GM10847 (cell line): ENCODE measurements around the gene JAKMIP1.

ENCODE experiments used
- POLR2A ChIP-seq: IDR thresholded peaks from 2 replicates; pipeline ENCODE4 v1.6.1; 2011; ENCODE audit not compliant: insufficient read length; ENCODE audit errors: extremely low read depth

The JAKMIP1 gene

GRCh38 chr4:6198278-6198677 lies 2.1 kb downstream of the JAKMIP1 start:
- no peak for TF ChIP-seq POLR2A

- no peak for TF ChIP-seq POLR2A
Observed at GRCh38 chr4:6197433-6198174, 2.7 kb downstream of the JAKMIP1 start.

GRCh38 chr4:6196871-6197270 lies 3.5 kb downstream of the JAKMIP1 start:
- TF ChIP-seq POLR2A: no peak

GRCh38 chr4:6196324-6196723 lies 4.0 kb downstream of the JAKMIP1 start:
- TF ChIP-seq POLR2A: no peak

GRCh38 chr4:6195602-6196319 lies 4.6 kb downstream of the JAKMIP1 start:
- TF ChIP-seq POLR2A: no peak

- TF ChIP-seq POLR2A: no peak
Observed at GRCh38 chr4:6194458-6195195, 5.7 kb downstream of the JAKMIP1 start.

GRCh38 chr4:6193399-6193798 lies 7.0 kb downstream of the JAKMIP1 start:
- TF ChIP-seq POLR2A: no peak

- TF ChIP-seq POLR2A: no peak
Observed at GRCh38 chr4:6192245-6192644, 8.1 kb downstream of the JAKMIP1 start.

- TF ChIP-seq POLR2A: no peak
Observed at GRCh38 chr4:6191448-6192130, 8.8 kb downstream of the JAKMIP1 start.

GRCh38 chr4:6190486-6190885 lies 9.9 kb downstream of the JAKMIP1 start:
- TF ChIP-seq POLR2A: no peak

- TF ChIP-seq POLR2A: no peak
Observed at GRCh38 chr4:6189511-6189910, 10.8 kb downstream of the JAKMIP1 start.

GRCh38 chr4:6188687-6189305 lies 11.6 kb downstream of the JAKMIP1 start:
- no peak for TF ChIP-seq POLR2A

- TF ChIP-seq POLR2A: no peak
Observed at GRCh38 chr4:6184169-6184568, 16.2 kb downstream of the JAKMIP1 start.

GRCh38 chr4:6183740-6184139 lies 16.6 kb downstream of the JAKMIP1 start:
- no peak for TF ChIP-seq POLR2A
